NCI-H1105 (cell line): Measurements from ENCODE around the gene SLC7A6.

Source experiments
- DNase-seq: peaks from one replicate; lab custom pipeline; 2025; lab: John Stamatoyannopoulos, UW

SLC7A6 gene

DNA sequence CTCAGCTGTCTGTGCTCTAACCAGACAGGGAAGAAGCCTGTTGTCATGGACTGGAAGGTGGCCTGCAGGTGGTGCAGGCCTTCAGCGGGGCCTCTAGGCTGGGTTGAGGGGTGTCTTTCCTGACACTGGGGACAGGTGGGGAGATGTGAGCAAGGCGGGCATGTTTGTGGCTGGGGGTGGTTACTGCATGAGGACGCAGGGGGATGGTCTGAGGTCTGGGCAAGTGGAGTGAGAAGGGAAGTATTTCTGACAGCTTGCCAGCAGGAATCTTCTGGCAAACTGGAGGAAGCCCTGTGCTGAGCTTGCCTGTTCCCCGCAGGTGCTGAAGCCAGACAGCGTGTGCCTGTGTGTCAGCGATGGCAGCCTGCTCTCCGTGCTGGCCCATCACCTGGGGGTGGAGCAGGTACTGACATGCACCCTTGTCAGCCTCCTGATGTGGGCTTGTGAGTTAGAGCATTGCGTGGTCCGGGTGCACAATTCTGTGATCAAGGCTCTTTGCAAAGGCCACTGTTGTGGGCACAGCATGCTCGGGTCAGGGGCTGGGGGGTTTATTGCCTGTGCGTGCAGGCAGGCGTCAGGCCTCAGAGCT lies 82.7 kb downstream of the SLC7A6 start:
- no peak for DNase-seq

DNA sequence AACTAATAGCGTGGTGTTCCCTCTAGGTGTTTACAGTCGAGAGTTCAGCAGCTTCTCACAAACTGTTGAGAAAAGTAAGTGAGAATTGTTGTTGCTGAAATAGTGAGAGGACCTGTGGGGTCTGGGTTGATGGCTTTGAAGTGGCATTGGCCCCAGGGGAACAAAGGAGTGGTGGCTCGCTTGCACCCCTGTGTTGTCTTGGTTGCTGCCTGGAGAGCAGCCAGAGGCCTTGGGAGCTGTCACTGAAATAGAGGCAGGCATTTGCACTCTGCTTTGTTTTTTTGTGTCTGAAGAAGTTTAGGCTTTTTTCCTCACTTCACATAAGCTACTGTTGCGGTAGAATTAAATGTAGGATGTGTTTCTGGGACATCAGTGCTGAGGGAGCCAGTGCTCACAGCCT lies 83.3 kb downstream of the SLC7A6 start:
- no peak for DNase-seq

DNA sequence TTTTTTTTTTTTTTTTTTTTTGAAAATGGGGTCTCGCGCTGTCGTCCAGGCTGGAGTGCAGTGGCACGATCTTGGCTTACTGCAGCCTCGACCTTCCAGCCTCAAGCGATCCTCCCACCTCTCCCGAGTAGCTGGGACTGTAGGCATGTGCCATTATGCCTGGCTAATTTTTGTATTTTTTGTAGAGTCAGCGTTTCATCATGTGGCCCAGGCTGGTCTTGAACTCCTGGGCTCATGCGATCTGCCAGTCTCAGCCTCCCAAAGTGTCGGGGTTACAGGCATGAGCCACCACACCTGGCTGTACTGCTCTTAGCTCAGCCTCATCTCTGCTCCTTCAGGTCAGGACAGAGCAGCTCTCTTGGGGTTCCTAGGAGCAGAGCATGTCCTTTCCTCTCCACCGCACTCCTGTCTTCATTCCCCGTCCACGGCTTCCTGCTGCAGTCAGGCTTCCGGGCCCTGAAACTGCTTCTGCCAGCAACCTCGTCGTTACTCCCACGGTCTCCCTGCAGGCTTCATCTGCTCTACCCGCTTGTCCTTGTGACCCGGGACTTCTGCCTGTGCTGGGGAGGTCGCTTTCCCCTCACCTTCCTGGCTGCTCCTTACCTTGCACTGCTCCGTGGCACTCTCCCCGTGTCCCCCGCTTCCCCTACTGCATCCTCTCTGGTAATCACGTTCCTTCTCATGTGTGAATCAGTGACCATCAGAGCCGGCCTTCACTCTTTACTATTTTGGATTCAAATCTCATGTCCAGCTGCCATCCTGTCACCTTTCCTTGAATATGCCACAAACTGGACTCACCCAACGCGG lies 84.5 kb downstream of the SLC7A6 start:
- no peak for DNase-seq

DNA sequence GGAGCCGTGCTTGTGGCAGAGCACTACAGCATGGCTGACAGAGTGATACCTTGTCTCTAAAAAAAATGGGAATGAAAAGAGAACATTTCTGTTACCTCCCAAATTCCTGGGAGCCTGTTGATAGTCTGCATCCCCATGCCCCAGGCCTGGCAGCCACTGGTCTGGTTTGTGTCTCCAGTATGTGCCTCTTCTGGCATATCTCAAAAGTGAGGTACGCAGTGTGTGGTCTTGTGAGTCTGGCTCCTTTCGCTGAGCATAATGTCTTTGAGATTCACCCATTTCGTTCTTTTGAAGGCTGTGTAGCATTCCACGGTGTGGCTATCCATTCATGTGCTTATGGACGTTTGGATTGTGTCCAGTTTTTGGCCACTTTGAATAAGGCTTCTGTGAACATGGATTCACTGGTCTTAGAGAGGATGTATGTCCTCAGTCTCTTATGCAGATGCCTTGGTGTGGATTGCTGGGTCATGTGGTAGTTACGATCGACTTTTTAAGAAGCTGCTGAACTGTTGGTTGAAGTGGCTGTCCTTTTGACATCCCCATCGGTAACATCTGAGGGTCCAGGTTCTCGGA lies 85.6 kb downstream of the SLC7A6 start:
- DNase-seq: no peak

DNA sequence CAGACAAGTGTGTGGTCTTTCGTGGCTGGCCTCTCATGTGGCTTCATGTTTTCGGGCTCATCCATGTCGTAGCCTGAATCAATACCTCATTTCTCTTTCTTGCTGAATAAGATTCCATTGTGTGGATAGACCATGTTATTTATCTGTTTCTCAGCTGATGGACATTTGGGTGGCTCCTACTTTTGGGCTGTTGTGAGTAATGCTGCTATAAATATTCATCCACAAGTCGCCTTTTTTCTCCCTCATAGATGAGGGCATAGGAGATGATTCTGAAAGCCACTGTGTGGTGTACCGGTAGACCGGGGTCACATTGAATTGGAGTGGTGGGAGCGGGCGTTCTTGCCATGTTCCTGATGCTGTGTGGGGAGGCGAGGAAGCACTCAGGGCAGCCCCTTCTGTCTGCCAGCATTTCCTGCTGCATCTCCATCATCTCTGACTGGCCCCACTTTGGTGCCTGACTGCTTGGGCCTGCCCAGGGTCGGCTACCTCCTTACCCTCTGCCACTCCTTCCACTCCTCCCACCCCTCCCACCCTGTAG lies 86.6 kb downstream of the SLC7A6 start:
- DNase-seq: no peak
